Stomach (tissue), 4 donors: ENCODE results near the gene ZEB1.

Source experiments
- CTCF ChIP-seq, 7 experiments: fragments of 450-650 bp in 4 of 7; fragments of 200-600 bp in 3 of 7; sonication (generic) in 3 of 7; IDR thresholded peaks; one replicate each; pipeline ENCODE4 v1.5.1; 2016 to 2019; ENCODE audit warnings: antibody characterized with exemption in 7 of 7, control low read depth in 2 of 7, mild to moderate bottlenecking in 1 of 7
- EP300 ChIP-seq: sonication (generic); formaldehyde crosslinking; IDR thresholded peaks from one replicate; pipeline ENCODE4 v1.6.1; 2017; ENCODE audit warnings: antibody characterized with exemption
- POLR2A ChIP-seq, 4 donors: fragments of 450-650 bp; IDR thresholded peaks; one replicate each; pipeline ENCODE4 v1.6.1; 2016; ENCODE audit warnings: antibody characterized with exemption in 4 of 4, control low read depth in 2 of 4, mild to moderate bottlenecking in 1 of 4, moderate library complexity in 1 of 4
- POLR2AphosphoS5 ChIP-seq, 3 donors: sonication (generic); formaldehyde crosslinking; IDR thresholded peaks; one replicate each; pipeline ENCODE4 v1.6.1; 2016; ENCODE audit warnings: antibody characterized with exemption in 3 of 3

- TF ChIP-seq EP300 (no peak), CTCF (IDR thresholded peaks at IDR 0.05) (no peak), POLR2A (IDR thresholded peaks at IDR 0.05) (no peak), POLR2AphosphoS5 (IDR thresholded peaks at IDR 0.05) (no peak)
Measured at GRCh38 chr10:31368724-31369123, 49.7 kb downstream of the ZEB1 start.
